DMS 273 treated with DMSO at 0.1 percent for 48 hours (cell line): Measurements from ENCODE around the gene PPP4R2.

ENCODE experiments used
- DNase-seq: peaks from one replicate; lab custom pipeline; 2025; lab: John Stamatoyannopoulos, UW

The PPP4R2 gene

DNA sequence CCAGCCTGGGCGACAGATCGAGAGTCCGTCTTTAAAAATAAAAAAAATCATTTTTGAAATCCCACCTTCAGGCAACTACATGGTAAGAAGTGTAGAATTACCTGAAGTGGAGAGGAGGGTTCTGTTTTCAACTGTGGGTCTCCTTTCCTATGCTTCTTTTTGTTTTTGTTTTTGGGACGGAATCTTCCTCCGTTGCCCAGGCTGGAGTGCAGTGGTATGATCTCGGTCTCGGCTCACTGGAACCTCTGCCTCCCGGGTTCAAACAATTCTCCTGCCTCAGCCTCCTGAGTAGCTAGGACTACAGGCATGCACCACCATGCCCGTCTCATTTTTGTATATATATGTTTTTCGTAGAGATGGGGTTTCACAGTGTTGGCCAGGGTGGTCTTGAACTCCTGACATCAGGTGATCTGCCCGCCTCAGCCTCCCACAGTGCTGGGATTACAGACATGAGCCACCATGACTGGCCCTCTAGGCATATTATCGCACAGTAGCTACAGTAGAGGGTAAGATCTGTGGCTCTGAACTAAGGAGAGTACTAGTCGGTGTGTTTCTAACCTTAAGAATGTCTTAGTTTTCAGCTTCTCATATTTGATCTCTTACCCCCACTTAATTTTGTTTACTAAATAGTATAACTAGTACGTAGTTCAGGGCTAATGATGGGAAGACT, 73.3 kb downstream of the PPP4R2 start:
- DNase-seq, result no peak

DNA sequence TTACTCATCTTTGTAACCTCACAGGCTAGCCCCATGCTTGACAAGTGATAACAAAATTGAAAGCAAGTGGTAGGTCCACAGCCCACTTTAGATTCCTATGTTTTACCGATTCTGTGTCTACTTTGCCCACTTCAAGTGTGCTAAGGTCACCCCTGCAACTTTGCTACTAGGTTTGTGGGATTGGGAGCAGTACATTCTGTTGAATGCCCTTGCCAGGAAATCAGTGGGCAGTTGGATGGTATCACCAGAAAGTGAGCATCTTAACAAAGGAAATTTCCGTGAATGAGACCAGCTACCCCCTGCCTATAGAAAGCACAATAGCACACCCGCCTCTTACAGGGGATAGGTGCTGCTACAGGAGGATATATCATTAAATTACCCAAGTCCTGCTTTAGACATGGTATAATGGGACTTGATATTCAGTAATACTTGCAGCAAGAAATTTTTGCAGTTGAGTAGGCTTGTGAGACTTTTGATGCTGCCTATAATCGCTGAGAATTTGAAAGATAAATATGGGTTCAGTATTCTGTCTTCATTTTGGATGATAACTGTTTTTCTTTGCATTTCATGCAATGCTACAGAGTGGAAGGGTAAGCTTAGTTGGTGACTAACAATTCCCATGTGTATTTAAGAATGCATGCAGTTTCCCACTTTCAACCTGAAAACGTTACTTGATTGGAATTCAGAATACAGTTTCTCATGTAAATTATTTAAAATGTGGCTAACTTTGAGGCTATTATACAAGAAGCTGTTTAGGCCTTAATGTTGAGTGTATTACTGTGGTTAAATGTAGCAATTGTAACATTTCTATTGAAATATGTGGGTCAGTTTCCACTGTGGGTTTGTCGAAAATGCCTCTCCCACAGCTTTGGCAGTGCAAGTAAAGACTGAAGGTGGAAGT, 74.3 kb downstream of the PPP4R2 start:
- DNase-seq, result no peak

DNA sequence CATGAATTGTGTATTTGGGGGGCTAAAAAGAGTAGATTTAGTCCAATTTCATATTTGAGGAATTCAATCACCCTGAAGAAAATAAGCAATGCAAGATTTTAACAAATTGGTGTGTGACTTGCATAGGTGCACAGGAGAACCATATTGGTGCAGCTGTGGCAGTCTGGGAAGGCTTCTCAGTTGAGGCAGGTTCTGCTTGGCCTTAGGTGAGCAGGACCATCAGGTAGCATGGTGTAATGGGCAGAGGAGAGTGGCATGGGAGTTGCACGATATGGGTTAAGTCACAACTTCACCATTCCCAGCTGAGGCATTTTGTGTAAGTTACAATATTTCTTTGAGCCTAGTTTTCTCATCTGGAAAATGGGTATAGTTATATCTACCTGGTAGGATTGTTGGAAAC, 75.3 kb downstream of the PPP4R2 start:
- DNase-seq, result no peak

DNA sequence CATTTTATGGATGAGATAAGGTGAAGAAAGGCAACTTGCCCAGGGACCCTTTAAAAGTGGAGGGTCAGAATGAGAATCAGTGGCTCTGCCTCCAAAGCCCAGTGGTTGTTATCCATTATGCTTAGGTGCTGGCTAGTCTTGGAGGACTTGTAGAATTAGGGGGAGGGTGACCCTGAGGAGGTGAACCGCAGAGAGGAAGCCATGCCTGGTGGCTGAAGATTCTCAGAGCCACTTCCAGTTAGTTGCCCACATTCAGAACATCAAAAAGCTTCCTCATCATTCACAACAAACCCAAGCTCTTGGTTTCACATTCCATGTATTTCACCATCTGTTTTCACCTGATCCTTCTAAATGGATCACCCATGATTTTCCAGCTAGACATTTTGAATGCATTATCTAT, 76.0 kb downstream of the PPP4R2 start:
- no peak for DNase-seq

DNA sequence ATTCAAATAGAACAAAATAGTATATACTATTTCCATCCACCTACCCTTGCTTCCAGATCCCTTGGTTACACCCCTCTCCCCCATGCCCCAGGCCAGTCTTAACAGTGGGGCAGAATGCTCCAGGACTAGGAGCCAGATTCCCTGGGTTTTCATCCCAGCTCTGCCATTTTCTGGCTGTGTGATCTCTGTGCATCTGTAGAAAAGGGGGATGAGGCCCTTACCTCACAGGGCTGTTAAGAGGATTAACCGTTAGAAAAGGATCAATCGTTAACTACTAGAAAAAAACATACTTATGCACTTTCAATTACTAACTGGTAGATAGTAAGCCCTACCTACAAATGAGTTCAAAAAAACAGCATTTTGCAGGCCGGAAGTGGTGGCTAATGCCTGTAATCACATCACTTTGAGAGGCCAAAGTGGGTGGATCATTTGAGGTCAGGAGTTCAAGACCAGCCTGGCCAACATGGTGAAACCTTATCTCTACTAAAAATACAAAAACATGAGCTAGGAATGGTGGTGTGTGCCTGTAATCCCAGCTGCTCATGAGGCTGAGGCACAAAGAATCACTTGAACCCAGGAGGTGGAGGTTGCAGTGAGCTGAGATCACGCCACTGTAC, 76.6 kb downstream of the PPP4R2 start:
- no peak for DNase-seq

DNA sequence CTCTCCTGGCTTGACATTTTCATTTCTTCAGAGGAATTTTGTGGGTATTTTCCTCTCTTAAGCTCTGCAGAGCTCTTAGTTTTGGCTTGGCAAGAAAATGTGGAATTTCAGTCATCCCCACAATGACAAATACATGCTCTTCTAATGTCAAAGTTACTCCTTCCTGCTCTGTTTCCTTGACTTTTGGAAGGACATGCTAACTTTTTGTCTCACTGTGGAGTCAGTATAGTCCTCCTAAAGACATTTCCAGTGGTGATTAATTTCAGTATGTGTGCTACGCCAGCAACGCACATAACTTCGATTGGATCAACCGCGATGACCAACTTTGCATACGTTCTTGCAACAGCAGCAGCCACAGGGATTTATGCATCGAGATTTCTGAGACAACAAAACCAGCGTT, 78.2 kb downstream of the PPP4R2 start:
- no peak for DNase-seq

DNA sequence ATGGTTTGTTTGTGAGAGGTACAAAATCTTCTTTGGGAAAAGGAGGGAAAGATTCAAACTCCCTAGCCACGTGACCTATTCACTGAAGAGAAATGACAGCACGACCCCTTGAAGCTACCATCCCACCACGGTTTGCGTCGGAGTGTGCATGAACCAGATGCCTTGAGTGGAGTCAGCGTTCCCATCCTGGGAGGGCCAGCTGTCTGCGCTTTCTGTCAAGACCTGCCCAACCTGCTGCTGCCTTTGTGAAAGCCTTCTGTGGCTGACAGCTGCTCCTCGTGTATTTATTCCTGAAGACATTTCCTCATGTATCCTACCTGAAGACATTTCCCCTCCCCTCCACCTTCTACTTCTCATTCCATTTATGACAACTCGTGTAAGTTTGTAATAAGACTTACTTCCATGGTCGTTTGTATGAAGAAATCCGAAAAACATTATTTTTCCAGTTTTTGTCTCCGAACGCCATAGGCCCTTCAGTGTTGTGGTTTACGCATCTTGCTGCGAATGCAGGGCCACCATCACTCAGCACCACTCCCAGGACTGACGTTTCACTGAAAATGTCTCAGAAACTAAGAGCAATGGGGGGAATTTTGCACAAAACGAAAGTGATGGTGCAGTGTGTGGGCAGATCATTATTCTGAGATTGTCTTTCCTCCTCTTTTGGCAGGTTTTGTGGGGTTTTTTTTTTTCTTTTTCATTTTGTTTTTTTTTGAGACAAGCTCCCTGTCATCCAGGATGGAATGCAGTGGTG, 83.8 kb downstream of the PPP4R2 start:
- DNase-seq, result peak; percentile 61

DNA sequence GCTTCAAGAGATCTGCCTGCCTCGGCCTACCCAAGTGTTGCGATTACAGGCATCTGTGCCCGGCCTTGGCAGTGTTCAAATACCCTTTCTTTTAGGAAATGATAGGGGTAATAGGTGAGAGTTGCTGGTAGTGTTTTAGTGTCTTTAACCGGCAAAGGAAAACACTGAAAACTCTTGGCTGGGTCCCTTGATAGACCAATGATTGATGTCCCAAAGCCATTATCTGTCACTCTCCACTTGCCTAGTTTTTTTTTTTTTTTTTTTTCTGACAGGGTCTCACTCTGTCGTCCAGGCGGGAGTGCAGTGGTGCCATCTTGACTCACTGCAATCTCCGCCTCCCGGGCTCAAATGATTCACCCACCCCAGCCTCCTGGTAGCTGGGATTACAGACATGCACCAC, 84.5 kb downstream of the PPP4R2 start:
- no peak for DNase-seq

DNA sequence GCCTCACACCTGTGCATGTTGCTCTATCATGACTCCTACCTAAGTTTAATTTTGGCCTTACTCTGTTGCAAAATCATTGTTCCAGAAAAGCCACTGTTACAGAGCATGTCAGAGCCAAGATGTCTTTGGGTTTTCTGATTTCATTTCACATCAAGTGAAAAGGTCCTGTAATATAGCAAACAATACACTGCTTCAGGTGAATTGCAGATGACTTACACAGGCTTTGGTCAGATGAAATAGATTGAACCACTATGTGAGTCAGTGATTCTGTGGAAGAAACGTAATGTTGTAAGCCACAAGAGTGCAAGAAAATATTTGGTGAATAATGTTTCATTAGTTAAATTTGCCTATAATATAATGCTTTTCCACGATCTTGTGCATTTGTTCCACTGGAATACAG, 87.6 kb downstream of the PPP4R2 start:
- no peak for DNase-seq

DNA sequence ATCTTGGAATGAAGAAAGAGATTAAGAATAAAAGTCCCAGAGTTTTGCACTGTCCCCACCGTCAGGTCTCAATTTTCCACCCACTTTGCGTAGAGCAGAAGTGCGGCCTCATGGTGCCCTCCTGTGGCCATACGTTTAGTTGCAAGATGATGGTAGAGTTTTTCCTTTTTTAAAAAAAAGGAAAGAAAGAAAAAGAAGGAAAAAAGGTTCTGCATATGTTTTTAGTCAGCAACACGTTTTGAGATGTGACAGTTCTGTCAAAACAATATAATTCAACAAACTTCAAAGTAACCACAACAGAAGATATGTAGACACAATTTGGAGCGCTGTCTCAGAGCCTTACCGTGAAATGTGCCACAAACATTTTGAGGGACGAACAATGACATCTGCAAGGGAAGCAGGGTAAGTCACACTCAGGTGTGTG, 89.5 kb downstream of the PPP4R2 start:
- DNase-seq, result no peak

DNA sequence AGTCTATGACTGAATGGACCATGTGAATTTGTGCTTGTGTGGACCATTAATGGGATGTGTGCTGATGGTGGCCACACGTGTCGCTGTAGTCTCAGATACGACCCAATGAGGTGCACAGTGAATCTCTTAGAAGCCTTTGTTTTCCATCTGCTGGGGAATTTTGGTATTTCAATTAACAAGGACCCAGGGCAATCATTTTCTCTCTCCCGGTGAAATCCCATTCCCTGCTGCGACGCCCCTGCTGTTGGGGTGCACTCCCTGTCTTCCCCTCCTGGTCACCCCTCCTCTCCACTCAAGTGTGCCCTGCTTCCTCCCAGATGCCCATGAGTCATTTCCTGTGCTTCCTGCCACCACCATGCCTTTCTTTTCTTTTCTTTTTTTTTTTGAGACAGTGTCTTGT, 97.5 kb downstream of the PPP4R2 start:
- no peak for DNase-seq

DNA sequence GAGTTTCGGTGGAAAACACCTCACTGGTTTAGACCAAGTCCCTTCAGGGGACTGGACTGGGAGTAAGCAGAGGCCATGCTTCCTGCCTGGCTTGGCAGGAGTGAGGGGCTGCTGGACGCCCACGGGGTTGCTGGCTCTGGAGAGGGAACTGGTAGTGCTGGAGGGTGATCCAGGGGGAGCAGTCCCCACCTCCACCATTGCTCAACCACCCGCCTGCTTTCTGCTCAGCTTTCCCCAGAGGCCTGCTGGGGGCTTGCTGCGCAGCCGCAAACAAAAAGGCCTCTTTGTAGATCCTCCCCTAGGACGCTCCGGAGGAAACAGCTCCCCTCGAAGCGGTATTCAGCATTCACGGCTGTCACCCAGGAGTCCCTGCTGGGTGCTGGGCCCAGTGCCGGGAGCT, 98.3 kb downstream of the PPP4R2 start:
- DNase-seq, result no peak

DNA sequence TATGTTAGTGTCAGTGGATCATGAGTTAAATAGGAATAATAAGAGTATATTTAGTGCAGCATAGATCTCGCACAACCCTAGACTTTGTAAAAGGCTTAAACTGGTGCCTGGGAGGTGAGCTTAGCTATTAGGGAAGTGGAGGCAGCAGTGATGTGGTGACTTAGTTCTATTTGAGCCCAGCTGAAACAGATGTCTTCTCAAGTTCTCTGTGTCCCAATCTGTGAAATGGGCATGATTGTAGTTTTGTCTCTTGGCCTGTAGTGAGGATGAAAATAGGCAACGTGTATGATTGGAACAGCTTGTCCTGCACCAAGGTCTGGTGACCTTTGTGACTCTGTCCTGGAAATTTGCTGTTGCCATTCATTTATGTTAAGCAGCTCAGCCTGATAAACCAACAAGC, 99.6 kb downstream of the PPP4R2 start:
- DNase-seq, result no peak

DNA sequence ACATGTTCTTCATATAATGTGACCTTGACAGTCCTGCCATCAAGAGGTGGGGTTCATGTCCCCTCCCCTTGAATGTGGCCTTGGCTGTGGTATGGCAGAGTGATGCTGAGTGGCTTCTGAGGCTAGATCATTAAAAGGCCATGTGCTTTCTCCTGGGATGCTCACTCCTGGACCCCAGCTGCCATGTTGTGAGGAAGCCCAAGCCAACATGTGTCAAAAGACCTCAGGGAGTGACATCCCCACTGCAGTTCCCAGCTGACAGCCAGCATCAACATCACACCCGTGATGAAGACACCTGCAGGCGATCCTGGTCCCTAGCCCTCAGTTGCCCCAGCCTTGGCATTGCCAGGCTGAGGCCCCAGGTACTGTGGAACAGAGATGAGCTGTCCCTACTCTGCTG, 101.4 kb downstream of the PPP4R2 start:
- no peak for DNase-seq

DNA sequence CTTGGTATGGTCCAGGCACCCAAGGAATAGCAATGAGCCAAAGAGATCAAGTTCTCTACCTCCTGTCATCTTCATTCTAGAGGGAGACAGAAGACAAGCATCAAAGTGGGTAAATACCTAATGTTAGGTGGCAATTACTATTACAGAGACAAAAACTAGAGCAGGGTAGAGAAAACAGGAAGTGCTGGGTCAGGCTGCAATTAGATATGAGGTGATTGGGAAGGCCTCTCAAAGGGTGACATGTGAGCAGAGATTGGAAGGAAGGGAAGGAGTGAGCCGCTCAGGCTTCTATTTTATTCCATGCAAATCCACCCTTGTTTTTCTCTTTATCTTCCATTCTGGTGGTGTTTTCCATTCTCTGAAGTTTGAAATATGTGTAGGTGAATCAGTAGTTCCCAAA, 102.3 kb downstream of the PPP4R2 start:
- no peak for DNase-seq

DNA sequence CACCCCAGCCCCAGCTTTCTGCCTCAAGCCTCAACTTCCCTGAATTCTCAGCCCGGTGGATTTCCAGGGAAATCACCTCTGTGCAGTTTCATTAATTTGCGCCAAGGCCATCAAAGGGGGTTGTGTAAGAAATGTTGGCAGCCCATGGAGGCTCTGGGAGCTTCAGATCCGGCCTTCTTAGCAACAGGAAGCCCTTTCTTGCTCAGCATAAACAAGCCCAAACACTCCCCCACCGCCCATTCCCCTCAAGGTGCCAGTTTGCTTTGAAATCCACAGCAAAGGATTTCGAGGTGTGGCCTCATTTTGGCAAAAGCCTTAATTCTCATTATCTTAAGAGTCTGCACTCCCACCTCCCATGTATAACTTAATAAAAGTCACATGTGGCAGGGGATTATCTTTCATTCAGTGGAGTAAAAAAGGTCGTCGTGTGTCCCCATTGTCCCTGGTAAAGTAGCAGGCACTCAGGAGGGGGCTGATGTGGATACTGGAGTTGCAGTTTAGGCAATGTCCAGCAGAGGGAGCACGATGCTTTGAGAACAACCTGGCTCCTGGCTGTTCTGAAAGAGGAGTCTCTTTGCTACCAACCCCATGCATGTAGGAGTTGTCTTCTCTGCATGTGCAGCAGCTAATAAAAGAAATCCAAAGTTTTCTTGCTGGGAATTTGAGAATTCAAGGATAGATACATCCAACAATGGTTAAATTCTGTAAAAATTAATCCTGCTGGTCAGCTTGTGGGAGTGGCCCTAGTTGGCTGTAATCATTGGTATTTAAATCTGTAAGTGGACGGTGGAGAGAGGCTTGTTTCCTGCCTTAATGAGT, 104.3 kb downstream of the PPP4R2 start:
- no peak for DNase-seq

DNA sequence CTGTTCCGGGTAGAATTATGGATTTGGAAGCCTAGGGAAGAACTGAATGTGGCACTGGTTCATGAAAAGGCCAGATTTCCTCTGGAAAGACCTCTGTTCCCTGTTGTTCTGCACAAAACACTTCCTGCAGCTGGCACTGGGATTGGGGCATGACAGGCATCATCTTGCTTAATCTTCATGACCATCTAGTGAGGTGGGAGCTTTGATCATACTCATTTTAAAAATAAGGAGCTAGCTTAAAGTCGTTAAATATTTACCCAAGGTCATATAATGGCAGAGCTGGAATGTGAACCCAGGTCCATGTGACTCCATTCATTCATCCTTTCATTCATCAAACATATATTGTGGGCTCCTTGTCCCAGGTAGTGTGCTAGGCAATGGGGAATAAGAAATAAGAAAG, 105.3 kb downstream of the PPP4R2 start:
- no peak for DNase-seq

DNA sequence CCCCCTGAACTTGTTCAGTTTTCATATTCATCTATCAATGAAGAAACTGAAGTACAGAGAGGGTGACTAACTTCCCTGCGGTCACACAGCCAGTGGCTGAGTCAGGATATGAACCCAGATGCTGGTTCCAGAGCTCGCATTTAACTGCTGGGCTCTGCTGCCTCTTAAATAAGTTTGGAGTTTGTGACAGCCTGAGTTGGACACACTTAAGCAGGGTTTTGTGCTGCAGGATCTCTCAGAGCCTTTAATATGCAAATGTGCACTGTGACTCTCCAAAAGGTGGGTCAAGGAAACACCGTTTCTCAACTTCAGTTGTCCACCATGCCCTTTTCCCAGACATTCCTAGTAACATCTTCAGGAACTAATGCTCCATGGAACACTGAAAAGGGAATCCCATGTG, 110.6 kb downstream of the PPP4R2 start:
- DNase-seq, result no peak

DNA sequence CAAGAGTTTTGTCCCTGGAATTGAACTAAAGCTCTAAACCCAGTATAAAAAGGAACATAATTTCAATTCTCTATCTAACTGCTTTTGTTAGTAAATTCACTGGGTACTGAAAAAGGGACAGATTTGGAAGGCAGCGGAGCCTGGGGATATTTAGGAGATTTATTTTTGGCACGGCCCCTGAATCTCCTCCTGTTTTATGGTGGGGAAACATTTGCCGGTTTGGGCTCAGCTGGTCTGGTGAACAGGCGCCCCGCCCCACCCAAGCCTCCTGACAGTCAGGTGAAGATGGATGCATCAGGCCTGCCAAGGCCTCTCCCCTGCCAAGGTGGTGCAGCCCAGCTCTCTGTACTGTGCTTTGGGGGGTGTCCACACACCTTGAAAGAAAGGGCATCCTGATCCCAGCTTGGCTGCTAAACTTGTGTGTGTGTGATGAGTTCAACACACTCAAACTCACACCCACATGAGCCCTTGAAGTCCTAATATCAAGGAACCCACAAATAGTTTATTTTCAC, 111.1 kb downstream of the PPP4R2 start:
- DNase-seq, result no peak

DNA sequence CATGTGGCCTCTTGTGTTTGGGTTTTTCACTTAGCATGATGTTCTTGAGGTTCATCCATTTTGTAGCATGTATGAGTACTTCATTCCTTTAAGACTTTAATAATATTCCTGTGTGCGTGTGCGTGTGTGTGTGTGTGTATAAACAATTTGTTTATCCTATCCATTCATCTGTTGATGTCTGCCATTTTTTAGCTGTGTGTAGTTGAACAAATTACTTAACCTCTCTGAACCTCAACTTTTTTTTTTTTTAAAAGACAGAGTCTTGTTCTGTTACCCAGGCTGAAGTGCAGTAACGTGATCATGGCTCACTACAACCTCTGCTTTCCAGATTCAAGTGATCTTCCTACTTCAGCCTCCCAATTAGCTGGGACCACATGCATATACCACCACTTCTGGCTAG, 112.1 kb downstream of the PPP4R2 start:
- DNase-seq, result no peak

DNA sequence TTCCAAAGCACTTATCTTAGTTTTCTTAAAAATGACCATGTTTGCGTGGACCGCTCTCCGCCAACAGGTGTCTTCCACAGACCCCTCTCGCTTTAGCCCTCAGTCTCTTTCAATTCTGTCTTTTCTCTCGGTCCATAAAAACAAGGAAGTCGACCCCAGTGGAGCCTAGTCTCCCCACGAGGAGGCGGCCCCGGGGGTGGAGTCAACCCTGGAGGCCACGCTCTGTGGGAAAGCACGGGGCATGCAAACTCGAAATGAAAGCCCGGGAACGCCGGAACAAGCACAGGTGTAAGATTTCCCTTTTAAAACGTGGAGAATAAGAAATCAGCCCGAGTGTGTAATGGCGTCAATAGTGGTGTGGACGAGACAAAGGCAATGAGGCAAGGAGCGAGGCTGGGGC, 113.9 kb downstream of the PPP4R2 start:
- no peak for DNase-seq
